ENCODE measurements around the gene PRKAG1.

DNA sequence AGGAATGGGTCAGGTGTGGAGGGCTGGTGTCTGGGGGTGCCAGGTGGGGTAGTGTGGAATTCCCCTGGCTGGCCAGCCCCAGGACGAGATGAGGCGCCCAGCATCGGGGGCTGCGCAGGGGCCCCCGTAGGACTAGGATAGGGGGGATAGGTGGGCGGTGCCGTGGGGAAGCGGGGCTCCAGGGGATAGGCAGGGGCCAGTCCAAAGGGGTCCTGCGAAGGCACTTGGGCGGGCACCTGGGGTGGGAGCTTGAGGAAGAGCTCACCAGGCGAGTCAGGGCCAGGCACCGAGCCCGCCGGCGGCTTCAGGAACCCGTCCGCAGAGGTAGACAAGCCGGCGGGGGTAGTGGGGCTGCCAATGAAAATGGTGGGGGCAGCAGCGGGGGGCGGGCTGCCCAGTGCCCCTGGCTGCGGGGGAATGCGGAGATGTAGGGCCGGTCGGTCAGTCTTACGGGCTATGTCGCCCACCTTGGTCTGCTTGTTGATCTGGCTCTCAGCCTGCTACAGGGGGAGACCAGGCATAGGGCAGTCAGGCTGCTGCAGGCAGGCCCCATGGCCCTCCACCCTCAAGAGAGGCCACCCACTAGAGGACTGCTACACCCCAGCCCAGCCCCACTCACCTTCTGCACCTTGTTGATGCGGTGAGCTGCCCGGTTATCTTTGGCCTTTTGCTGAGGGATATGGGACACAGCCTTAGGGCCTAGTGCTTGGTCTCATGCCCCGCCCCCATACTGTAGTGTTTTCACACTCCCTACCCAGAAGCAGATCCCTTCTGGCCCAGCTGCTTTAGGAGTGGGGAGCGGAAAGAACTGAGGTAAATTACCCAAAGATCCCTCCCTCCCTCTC is 22.7 kb upstream of the PRKAG1 start:
- TF ChIP-seq POLR2AphosphoS5 (IDR thresholded peaks at IDR 0.05): no peak
- TF ChIP-seq, protein P1, sequence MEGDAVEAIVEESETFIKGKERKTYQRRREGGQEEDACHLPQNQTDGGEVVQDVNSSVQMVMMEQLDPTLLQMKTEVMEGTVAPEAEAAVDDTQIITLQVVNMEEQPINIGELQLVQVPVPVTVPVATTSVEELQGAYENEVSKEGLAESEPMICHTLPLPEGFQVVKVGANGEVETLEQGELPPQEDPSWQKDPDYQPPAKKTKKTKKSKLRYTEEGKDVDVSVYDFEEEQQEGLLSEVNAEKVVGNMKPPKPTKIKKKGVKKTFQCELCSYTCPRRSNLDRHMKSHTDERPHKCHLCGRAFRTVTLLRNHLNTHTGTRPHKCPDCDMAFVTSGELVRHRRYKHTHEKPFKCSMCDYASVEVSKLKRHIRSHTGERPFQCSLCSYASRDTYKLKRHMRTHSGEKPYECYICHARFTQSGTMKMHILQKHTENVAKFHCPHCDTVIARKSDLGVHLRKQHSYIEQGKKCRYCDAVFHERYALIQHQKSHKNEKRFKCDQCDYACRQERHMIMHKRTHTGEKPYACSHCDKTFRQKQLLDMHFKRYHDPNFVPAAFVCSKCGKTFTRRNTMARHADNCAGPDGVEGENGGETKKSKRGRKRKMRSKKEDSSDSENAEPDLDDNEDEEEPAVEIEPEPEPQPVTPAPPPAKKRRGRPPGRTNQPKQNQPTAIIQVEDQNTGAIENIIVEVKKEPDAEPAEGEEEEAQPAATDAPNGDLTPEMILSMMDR (IDR thresholded peaks at IDR 0.05; ENCODE audit: poor library complexity, severe bottlenecking): no peak
- no peak for TF ChIP-seq EZH2 (IDR thresholded peaks at IDR 0.05; ENCODE audit: borderline replicate concordance, insufficient read depth, low read length, poor library complexity, severe bottlenecking)
- TF ChIP-seq RAD21 (conservative IDR thresholded peaks at IDR 0.05): no peak
